HCT116 (cell line): Measurements from ENCODE around the gene KCND1. TPM values are rescaled to one million over a fixed set of nuclear protein-coding genes. Genes with fewer than 3 reads are reported as not detected.

ENCODE experiments used
- ATAC-seq: fragments of 200-7000 bp; cut with Tn5 transposase; 2 replicates; pipeline ENCODE4 v1.9.1; 2020; ENCODE audit warnings: mild to moderate bottlenecking, moderate library complexity
- BruUV-seq: library from RNA; stranded (reverse); fragments of 400-500 nt; replicated peaks from 2 replicates; lab custom pipeline; 2021; lab: Mats Ljungman, UMichigan
- CTCF ChIA-PET: fragments of 300-600 bp; sonication (Branson Sonifier 250); formaldehyde crosslinking; loops from one replicate; lab custom pipeline; 2021; ENCODE audit warnings: antibody characterized with exemption; lab: Charles Lee
- POLR2A ChIA-PET: fragments of 300-600, 350-600 bp; sonication (Branson Sonifier 250); formaldehyde crosslinking; loops from one replicate; lab custom pipeline; 2021; ENCODE audit warnings: antibody characterized with exemption; lab: Charles Lee
- RAD21 ChIA-PET, 2 experiments: fragments of 300-600 bp; sonication (Branson Sonifier 250); formaldehyde crosslinking; loops; one replicate each; lab custom pipeline; 2023; ENCODE audit warnings: low total read pairs in 2 of 2; ENCODE audit not compliant: uncharacterized antibody in 2 of 2, unreplicated experiment in 2 of 2, low non-redundant PET in 1 of 2; lab: Charles Lee
- DNase-seq: peaks from one replicate; pipeline ENCODE4 v3.0.0-alpha.2; 2010; ENCODE audit warnings: low read depth, low spot score
- H2AFZ ChIP-seq: fragments of 200-600 bp; shearing (Covaris generic), sonication (generic); 2 replicates; pipeline ENCODE4 v1.6.1; 2017; ENCODE audit warnings: low read depth, mixed run types, mixed read lengths, antibody characterized with exemption, low read length; ENCODE audit not compliant: poor library complexity, severe bottlenecking
- H3K27ac ChIP-seq: 2 replicates; pipeline ENCODE4 v1.5.1; 2012; ENCODE audit warnings: low read depth, low read length
- H3K27me3 ChIP-seq: fragments of 200-600 bp; sonication (generic); 2 replicates; pipeline ENCODE4 v1.6.1; 2016; ENCODE audit warnings: mixed run types, low read length, mixed read lengths; ENCODE audit not compliant: insufficient read depth
- H3K36me3 ChIP-seq, 2 experiments: fragments of 200-500 bp in 1 of 2; fragments of 200-600 bp in 1 of 2; sonication (Bioruptor generic) in 1 of 2; sonication (generic) in 1 of 2; 2 replicates each; pipeline versions ENCODE4 v1.5.1 to v1.6.1; 2014 to 2016; ENCODE audit warnings: low read length in 2 of 2, inconsistent platforms in 1 of 2, mixed read lengths in 1 of 2, mixed run types in 1 of 2; ENCODE audit not compliant: insufficient read depth in 2 of 2, control insufficient read depth in 1 of 2
- H3K4me1 ChIP-seq, 2 experiments: fragments of 200-600 bp in 1 of 2; sonication (generic) in 1 of 2; 2 replicates each; pipeline versions ENCODE4 v1.5.1 to v1.6.1; 2012 to 2017; ENCODE audit warnings: low read length in 2 of 2, inconsistent platforms in 1 of 2, mild to moderate bottlenecking in 1 of 2, mixed read lengths in 1 of 2, mixed run types in 1 of 2, moderate library complexity in 1 of 2; ENCODE audit not compliant: insufficient read depth in 2 of 2, control insufficient read depth in 1 of 2
- H3K4me2 ChIP-seq: fragments of 200-600 bp; sonication (generic); 2 replicates; pipeline ENCODE4 v1.6.1; 2017; ENCODE audit warnings: mixed run types, low read length, mixed read lengths
- H3K4me3 ChIP-seq, 2 experiments: fragments of 200-600 bp in 1 of 2; sonication (generic) in 1 of 2; replicated peaks in 1 of 2; 2 replicates each; pipeline ENCODE4 v1.5.1; 2011 to 2016; ENCODE audit warnings: low read length in 2 of 2, control low read depth in 1 of 2, low read depth in 1 of 2, mild to moderate bottlenecking in 1 of 2, mixed read lengths in 1 of 2, mixed run types in 1 of 2
- H3K79me2 ChIP-seq: fragments of 200-600 bp; sonication (generic); 2 replicates; pipeline ENCODE4 v1.6.1; 2017; ENCODE audit warnings: mild to moderate bottlenecking, mixed run types, low read length, moderate library complexity, mixed read lengths; ENCODE audit not compliant: insufficient read depth
- H3K9ac ChIP-seq: fragments of 200-600 bp; sonication (generic); 2 replicates; pipeline ENCODE4 v1.6.1; 2016; ENCODE audit warnings: low read length, mixed read lengths
- H3K9me2 ChIP-seq: fragments of 200-600 bp; sonication (generic), shearing (Covaris generic); 2 replicates; pipeline ENCODE4 v1.6.1; 2017; ENCODE audit warnings: mixed run types, mild to moderate bottlenecking, moderate library complexity; ENCODE audit not compliant: insufficient read depth
- H3K9me3 ChIP-seq, 2 experiments: fragments of 200-500 bp in 1 of 2; fragments of 200-600 bp in 1 of 2; sonication (Bioruptor generic) in 1 of 2; sonication (generic) in 1 of 2; 2 replicates each; pipeline ENCODE4 v1.6.1; 2014 to 2017; ENCODE audit warnings: low read length in 2 of 2, mixed read lengths in 2 of 2, inconsistent platforms in 1 of 2, low read depth in 1 of 2, mild to moderate bottlenecking in 1 of 2, mixed run types in 1 of 2, moderate library complexity in 1 of 2; ENCODE audit not compliant: control insufficient read depth in 1 of 2, insufficient read depth in 1 of 2
- H4K20me1 ChIP-seq: fragments of 200-600 bp; sonication (generic), shearing (Covaris generic); 2 replicates; pipeline ENCODE4 v1.6.1; 2017; ENCODE audit warnings: mixed run types, mild to moderate bottlenecking, moderate library complexity; ENCODE audit not compliant: insufficient read depth
- EGR1 ChIP-seq: IDR thresholded peaks from 2 replicates; pipeline ENCODE4 v1.6.1; 2012; ENCODE audit warnings: low read depth
- ELF1 ChIP-seq: IDR thresholded peaks from 2 replicates; pipeline ENCODE4 v1.6.1; 2012; ENCODE audit warnings: low read depth, borderline replicate concordance
- EZH2phosphoT487 ChIP-seq: fragments of 200-600 bp; IDR thresholded peaks from 2 replicates; pipeline ENCODE4 v1.6.1; 2018; ENCODE audit warnings: antibody characterized with exemption, borderline replicate concordance
- FOSL1 ChIP-seq: IDR thresholded peaks from 2 replicates; pipeline ENCODE4 v1.6.1; 2012; ENCODE audit warnings: low read depth
- MAX ChIP-seq: IDR thresholded peaks from 2 replicates; pipeline ENCODE4 v1.6.1; 2012
- POLR2AphosphoS5 ChIP-seq: IDR thresholded peaks from 2 replicates; pipeline ENCODE4 v1.6.1; 2011; ENCODE audit warnings: mild to moderate bottlenecking, low read depth, low read length, moderate library complexity
- RAD21 ChIP-seq: IDR thresholded peaks from 2 replicates; pipeline ENCODE4 v1.6.1; 2012; ENCODE audit warnings: low read depth, mild to moderate bottlenecking
- SP1 ChIP-seq: IDR thresholded peaks from 2 replicates; pipeline ENCODE4 v1.6.1; 2012; ENCODE audit warnings: low read depth
- SRF ChIP-seq: IDR thresholded peaks from 2 replicates; pipeline ENCODE4 v1.6.1; 2012; ENCODE audit warnings: low read depth
- YY1 ChIP-seq: IDR thresholded peaks from 2 replicates; pipeline ENCODE4 v1.6.1; 2011; ENCODE audit warnings: low read length, low read depth, moderate library complexity, mild to moderate bottlenecking; ENCODE audit not compliant: insufficient replicate concordance; ENCODE audit errors: extremely low read depth
- ZNF274 ChIP-seq: fragments of 200-500 bp; sonication (Bioruptor generic); IDR thresholded peaks from 2 replicates; pipeline ENCODE4 v1.6.1; 2014; ENCODE audit warnings: mild to moderate bottlenecking, low read depth, low read length, inconsistent platforms
- intact Hi-C: fragments of 100-400 bp; cut with micrococcal nuclease; formaldehyde crosslinking; loops from 2 replicates; pipeline ENCODE4 v1.10.0; 2022
- total RNA-seq: library from RNA; stranded (reverse); gene quantifications from one replicate; pipeline ENCODE4 v1.2.1, GENCODE V29; 2021; ENCODE audit not compliant: unreplicated experiment
- TF ChIP-seq, protein P1 (sequence below), 3 experiments: fragments of 200-600 bp in 1 of 3; sonication (generic) in 1 of 3; IDR thresholded peaks in 2 of 3; conservative IDR thresholded peaks in 1 of 3; 2 replicates each; pipeline ENCODE4 v1.5.1; 2012 to 2017; ENCODE audit warnings: low read depth in 2 of 3, low read length in 2 of 3, antibody characterized with exemption in 1 of 3, borderline replicate concordance in 1 of 3, control low read depth in 1 of 3, mild to moderate bottlenecking in 1 of 3, mixed read lengths in 1 of 3, mixed run types in 1 of 3, moderate library complexity in 1 of 3; ENCODE audit not compliant: insufficient read depth in 1 of 3

Gene KCND1
- total RNA-seq, 1 experiment from 2014 or later, result 5.5 TPM

DNA sequence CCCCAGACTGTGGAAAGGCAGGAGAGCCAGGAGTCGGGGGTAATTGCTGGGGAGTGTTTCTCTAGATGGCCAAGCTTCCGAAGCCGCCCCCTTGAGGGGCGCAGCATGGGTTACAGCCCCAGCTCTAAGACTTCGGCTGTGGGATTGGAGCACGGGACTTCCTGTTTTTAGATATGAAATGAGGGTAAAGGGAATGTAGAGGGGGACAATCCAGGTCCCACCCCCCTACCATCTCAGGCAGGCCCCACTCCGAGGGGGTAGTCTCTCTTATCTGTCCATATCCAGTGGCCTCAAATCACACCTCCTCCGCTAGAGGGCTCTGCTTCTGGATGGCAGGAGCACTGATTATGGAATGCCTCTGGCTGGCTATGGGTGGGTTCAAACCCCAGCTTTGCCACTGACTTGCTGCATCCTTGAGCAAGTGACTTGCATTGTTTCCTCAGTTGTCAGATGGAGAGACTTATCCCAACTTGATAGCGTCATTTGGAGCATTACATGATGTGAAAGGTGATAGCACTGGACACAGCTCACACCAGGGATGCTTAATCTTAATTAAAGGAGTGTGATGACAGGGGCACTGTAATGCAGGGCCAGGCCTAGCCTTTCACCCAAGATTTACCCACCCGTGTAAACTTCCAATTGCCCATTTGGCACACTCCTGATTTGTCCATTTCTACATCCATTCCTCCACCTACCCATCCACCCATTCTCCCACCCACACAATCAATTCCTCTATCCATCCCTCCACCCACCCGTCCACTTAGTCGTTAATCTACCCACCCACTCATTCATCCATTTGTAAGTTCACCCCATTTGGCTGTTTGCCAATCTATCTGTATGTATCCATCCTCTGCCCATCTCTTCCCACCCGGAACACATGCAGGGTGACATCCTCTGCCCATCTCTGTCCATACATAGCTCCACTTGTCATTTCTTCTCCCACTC, 848 bp upstream of the KCND1 start:
- Histone ChIP-seq H2AFZ (no peak overlapping the region), H3K9me3 (no peaks in the 10 kb centered on the region), H3K4me3 (no peak overlapping the region), H3K4me1 (peaks cover 0 to under 1% of the 10 kb centered on the region in 2 experiments; a peak in 1 of 4 replicates), H3K79me2 (no peaks in the 10 kb centered on the region), H4K20me1 (no peaks in the 10 kb centered on the region), H3K36me3 (no peaks in the 10 kb centered on the region), H3K9ac (no peak overlapping the region), H3K9me2 (no peaks in the 10 kb centered on the region), H3K4me2 (no peak overlapping the region), H3K27me3 (no peaks in the 10 kb centered on the region), H3K27ac (no peak overlapping the region)
- no peak for TF ChIP-seq FOSL1
- TF ChIP-seq ZNF274, result no peak
- peak; percentile 43 for TF ChIP-seq RAD21
- no peak for TF ChIP-seq MAX
- no peak for TF ChIP-seq POLR2AphosphoS5
- no peak for TF ChIP-seq EZH2phosphoT487
- TF ChIP-seq EGR1, result no peak
- TF ChIP-seq, protein P1, sequence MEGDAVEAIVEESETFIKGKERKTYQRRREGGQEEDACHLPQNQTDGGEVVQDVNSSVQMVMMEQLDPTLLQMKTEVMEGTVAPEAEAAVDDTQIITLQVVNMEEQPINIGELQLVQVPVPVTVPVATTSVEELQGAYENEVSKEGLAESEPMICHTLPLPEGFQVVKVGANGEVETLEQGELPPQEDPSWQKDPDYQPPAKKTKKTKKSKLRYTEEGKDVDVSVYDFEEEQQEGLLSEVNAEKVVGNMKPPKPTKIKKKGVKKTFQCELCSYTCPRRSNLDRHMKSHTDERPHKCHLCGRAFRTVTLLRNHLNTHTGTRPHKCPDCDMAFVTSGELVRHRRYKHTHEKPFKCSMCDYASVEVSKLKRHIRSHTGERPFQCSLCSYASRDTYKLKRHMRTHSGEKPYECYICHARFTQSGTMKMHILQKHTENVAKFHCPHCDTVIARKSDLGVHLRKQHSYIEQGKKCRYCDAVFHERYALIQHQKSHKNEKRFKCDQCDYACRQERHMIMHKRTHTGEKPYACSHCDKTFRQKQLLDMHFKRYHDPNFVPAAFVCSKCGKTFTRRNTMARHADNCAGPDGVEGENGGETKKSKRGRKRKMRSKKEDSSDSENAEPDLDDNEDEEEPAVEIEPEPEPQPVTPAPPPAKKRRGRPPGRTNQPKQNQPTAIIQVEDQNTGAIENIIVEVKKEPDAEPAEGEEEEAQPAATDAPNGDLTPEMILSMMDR (IDR thresholded peaks at IDR 0.05 in 2 of 3, conservative IDR thresholded peaks at IDR 0.05 in 1 of 3; ENCODE audit: borderline replicate concordance in 1 of 3, insufficient read depth in 1 of 3, low read depth in 2 of 3, low read length in 2 of 3), result peak; percentile 40 to 60 (median 58); a peak in 5 of 6 replicates
- no peak for TF ChIP-seq SRF
- TF ChIP-seq YY1, result no peak
- no peak for TF ChIP-seq SP1
- no peak for TF ChIP-seq ELF1
- no TSS peak for BruUV-seq
- intact Hi-C loops, result loop anchor here (2.0 kb wide), 1 partner anchor 58 kb away; no protein-coding TSS in a partner anchor
- ChIA-PET RAD21 (no interaction called here), POLR2A (interaction anchor here (1.0 kb wide), 1 partner anchor 14 kb away, joined by 4 read pairs; the partner anchor contains the start of gene OTUD5), CTCF (no interaction called here)
- DNase-seq (peak; percentile 10), ATAC-seq (peak; percentile 91)
